Thyroid gland (tissue), 4 donors: ENCODE data around the gene RCOR2. TPM values are rescaled to one million over a fixed set of nuclear protein-coding genes. Genes with fewer than 3 reads are reported as not detected.
A peak's percentile ranks its signal among the peaks of the same experiment; 100 is the strongest.

ENCODE experiments used
- DNase-seq, 2 donors: peaks; one replicate each; pipeline ENCODE4 v3.0.0-alpha.2; 2019
- H3K27ac ChIP-seq, 3 donors: fragments of 200-600 bp; sonication (generic); 1 replicate in 2 of 3; 2 replicates in 1 of 3; pipeline ENCODE4 v1.5.1; 2016 to 2019; ENCODE audit warnings: mild to moderate bottlenecking in 1 of 3, moderate library complexity in 1 of 3
- H3K27me3 ChIP-seq: fragments of 200-600 bp; sonication (generic); one replicate; pipeline ENCODE4 v1.5.1; 2019
- H3K36me3 ChIP-seq, 2 donors: fragments of 200-600 bp; sonication (generic); one replicate each; pipeline ENCODE4 v1.5.1; 2016 to 2019
- H3K4me1 ChIP-seq, 2 donors: fragments of 200-600 bp; sonication (generic); one replicate each; pipeline ENCODE4 v1.5.1; 2017 to 2019
- H3K4me3 ChIP-seq, 3 donors: fragments of 200-600 bp; sonication (generic); replicated peaks in 1 of 3; 1 replicate in 2 of 3; 2 replicates in 1 of 3; pipeline ENCODE4 v1.5.1; 2016; ENCODE audit warnings: mild to moderate bottlenecking in 1 of 3
- H3K9me3 ChIP-seq: fragments of 200-600 bp; sonication (generic); one replicate; pipeline ENCODE4 v1.5.1; 2017
- POLR2A ChIP-seq, 2 donors: fragments of 450-650 bp; IDR thresholded peaks; one replicate each; pipeline ENCODE4 v1.6.1; 2017; ENCODE audit warnings: antibody characterized with exemption in 2 of 2, mild to moderate bottlenecking in 2 of 2, moderate library complexity in 1 of 2
- WGBS, 2 donors: methylation state at CpG; one replicate each; pipeline ENCODE4 v1.1.5; 2017; 5-methylcytosine and 5-hydroxymethylcytosine counted together
- intact Hi-C: fragments of 100-400 bp; cut with DNase I; formaldehyde crosslinking; loops from one replicate; pipeline ENCODE4 v1.15.1; 2023
- total RNA-seq, 4 donors: library from RNA; depleted of rRNA; stranded (reverse); fragments of >200 nt; gene quantifications; one replicate each; pipeline ENCODE4 v1.2.3, GENCODE V29; 2016
- TF ChIP-seq, protein P1 (sequence below), 6 experiments: fragments of 200-600 bp in 3 of 6; fragments of 450-650 bp in 3 of 6; sonication (generic) in 3 of 6; IDR thresholded peaks; one replicate each; pipeline ENCODE4 v1.5.1; 2016 to 2019; ENCODE audit warnings: antibody characterized with exemption in 6 of 6, mild to moderate bottlenecking in 2 of 6, inconsistent platforms in 1 of 6, moderate library complexity in 1 of 6

Gene RCOR2
- total RNA-seq, 4 donors from 2014 or later, result 0.24 TPM; not detected in 3

DNA sequence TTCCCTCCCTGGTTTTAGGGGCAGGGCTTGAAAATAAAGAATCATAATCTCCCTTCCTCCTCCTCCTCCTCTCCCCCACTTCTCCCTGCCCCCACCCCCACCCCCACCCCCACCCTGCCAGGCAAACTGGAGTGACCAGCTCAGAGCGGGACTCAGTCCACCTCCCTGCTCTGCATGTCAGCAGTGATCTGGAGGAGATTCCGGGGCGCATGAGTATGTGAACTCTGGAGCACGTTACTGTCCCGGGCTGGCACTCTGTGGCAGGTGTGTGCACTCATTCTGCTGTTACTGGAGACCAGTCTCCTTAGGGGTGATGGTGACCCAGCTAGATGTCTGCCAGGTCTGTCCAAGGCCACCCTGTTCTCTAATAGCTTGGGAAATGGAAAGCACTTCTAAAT lies 44.2 kb downstream of the RCOR2 start:
- Histone ChIP-seq H3K4me3 (no peak overlapping the region), H3K27ac (peak overlapping the region; percentile 58 to 75 (median 74)), H3K27me3 (no peaks in the 10 kb centered on the region), H3K36me3 (no peaks in the 10 kb centered on the region), H3K4me1 (peaks cover 80 to 84% of the 10 kb centered on the region in 2 donors), H3K9me3 (no peaks in the 10 kb centered on the region)
- intact Hi-C loops, result no loop called here
- 33% methylated on average over 3 to 5 of the region's 5 CpGs for WGBS, 2 donors
- TF ChIP-seq, protein P1, sequence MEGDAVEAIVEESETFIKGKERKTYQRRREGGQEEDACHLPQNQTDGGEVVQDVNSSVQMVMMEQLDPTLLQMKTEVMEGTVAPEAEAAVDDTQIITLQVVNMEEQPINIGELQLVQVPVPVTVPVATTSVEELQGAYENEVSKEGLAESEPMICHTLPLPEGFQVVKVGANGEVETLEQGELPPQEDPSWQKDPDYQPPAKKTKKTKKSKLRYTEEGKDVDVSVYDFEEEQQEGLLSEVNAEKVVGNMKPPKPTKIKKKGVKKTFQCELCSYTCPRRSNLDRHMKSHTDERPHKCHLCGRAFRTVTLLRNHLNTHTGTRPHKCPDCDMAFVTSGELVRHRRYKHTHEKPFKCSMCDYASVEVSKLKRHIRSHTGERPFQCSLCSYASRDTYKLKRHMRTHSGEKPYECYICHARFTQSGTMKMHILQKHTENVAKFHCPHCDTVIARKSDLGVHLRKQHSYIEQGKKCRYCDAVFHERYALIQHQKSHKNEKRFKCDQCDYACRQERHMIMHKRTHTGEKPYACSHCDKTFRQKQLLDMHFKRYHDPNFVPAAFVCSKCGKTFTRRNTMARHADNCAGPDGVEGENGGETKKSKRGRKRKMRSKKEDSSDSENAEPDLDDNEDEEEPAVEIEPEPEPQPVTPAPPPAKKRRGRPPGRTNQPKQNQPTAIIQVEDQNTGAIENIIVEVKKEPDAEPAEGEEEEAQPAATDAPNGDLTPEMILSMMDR (IDR thresholded peaks at IDR 0.05), result no peak
- no peak for TF ChIP-seq POLR2A (IDR thresholded peaks at IDR 0.05)
- DNase-seq, result peak; percentile 76

DNA sequence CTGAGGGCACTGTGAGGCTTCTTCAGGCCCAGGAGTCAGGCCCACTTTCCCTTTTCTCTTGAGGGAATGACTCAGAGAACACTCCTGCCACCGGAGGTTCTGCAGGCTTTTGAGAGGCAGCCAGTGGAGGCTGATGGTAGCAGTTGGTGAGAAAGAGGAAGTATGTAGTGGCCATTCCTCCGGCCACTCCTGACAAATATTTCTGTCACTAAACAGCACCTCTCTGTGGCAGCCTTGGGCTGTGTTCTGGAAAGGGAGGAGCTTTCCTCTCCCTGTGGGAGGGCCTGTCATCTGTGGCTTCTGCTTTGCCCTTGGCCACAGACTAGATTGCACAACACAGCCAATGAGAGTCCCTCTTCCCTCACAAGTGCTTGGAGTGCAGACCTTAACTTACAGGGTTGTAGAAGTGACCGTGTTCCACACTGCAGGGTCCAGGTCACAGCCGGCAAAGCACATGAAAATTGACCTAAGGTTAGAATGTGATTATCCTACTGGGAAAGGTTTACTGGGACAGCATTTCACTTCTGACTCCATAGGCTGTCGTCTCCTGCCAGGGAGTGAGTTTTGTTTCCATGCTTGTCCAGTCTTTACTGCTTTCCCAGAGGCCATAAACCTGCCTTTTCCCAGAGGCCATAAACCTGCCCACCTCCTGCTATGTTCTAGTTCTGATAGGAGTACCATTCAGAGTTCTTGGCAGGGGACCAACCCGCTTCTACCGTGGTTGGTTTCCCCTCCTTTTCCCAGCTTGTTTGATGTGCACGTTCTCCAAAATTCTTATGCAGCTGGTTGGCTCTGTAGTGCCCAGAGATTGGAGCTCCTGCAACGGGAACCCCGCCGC lies 44.8 kb downstream of the RCOR2 start:
- WGBS, 2 donors, result 7 to 8% methylated on average over 11 of the region's 11 CpGs
- TF ChIP-seq POLR2A (IDR thresholded peaks at IDR 0.05), result peak in 1 of 2 donors; percentile 68
- TF ChIP-seq, protein P1 (IDR thresholded peaks at IDR 0.05), result peak in 5 of 6 experiments; percentile 17 to 77 (median 74)
- peak; percentile 91 to 93 for DNase-seq
- H3K4me3 ChIP-seq, result no peak overlapping the region
- H3K4me1 ChIP-seq, result peaks cover 80 to 87% of the 10 kb centered on the region in 2 donors
- H3K36me3 ChIP-seq, result no peaks in the 10 kb centered on the region
- H3K27ac ChIP-seq, result peak overlapping the region; percentile 58 to 75 (median 74)
- H3K27me3 ChIP-seq, result no peaks in the 10 kb centered on the region
- no peaks in the 10 kb centered on the region for H3K9me3 ChIP-seq
- intact Hi-C loops, result no loop called here

DNA sequence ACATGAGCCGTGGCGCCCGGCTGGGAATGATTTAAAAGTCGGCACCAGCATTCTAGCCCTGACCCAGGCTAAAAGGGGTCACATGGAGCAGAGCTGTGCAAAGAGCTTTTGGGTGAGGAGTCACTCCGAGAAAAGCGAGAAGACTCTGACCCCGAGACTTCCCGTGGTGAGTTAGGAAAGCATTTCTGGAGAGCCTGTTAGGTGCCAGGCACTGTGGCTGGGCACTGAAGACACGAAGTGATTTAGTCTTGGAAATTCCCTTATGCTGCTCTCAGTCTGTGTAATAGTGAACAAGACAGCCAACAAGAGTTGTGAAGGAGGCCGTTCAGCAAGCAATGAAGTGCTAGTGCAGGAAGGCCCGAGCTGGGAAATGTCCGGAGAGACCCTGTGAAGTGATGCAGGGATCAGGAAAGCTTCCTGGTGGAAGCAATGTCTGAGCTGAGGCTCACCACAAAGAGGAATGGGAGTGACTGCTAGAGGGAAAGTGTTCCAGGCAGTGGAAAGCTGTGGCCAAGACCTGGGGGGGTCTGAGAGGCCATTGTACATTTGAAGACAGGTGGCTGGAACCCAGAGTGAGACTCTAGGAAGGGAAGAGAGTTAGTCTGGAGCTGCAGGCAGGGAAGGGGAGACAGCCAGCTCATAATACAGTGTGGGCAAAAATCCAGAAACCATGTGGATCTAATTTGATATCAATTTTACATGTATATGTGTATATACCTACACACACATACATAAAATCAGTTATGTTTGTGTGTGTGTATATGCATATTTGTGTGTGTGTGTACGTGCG lies 46.4 kb downstream of the RCOR2 start:
- Histone ChIP-seq H3K9me3 (no peaks in the 10 kb centered on the region), H3K27ac (peak overlapping the region; percentile 30 to 73 (median 61)), H3K4me3 (no peak overlapping the region), H3K36me3 (no peaks in the 10 kb centered on the region), H3K27me3 (no peaks in the 10 kb centered on the region), H3K4me1 (peaks cover 90 to 96% of the 10 kb centered on the region in 2 donors)
- 45 to 46% methylated on average over 11 to 13 of the region's 14 CpGs for WGBS, 2 donors
- intact Hi-C loops, result no loop called here
- DNase-seq, result no peak
- TF ChIP-seq, protein P1 (IDR thresholded peaks at IDR 0.05), result no peak
- no peak for TF ChIP-seq POLR2A (IDR thresholded peaks at IDR 0.05)

DNA sequence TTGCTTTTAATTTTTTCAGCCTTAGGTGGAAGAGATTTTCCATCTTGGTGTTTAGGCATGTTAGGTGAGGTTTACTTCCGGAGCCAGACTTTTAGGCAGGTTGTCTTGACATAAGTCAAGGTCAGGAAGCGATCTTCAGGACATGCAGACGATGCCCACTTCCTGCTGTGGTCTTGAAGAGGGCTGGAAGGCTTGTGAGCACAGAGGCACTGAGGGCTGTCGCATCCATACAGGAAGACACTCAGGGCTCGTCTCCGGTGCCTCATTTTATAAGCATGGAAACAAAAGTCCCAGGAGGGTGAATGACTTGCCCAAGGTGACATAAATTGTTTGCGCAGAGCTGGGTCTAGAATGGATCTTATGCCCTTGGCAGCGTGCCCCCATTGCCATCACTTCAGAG lies 47.3 kb downstream of the RCOR2 start:
- 63 to 83% methylated on average over 6 to 8 of the region's 8 CpGs for WGBS, 2 donors
- intact Hi-C loops, result no loop called here
- peaks cover 86 to 94% of the 10 kb centered on the region in 2 donors for H3K4me1 ChIP-seq
- no peaks in the 10 kb centered on the region for H3K36me3 ChIP-seq
- peak overlapping the region; percentile 61 to 73 (median 69) for H3K27ac ChIP-seq
- H3K9me3 ChIP-seq, result no peaks in the 10 kb centered on the region
- DNase-seq, result no peak
- TF ChIP-seq, protein P1 (IDR thresholded peaks at IDR 0.05), result no peak
- no peak for TF ChIP-seq POLR2A (IDR thresholded peaks at IDR 0.05)
- H3K4me3 ChIP-seq, result no peak overlapping the region
- no peaks in the 10 kb centered on the region for H3K27me3 ChIP-seq
